GM18526 (cell line): ENCODE measurements around the gene PADI3.

Experiments
- POLR2A ChIP-seq: IDR thresholded peaks from 3 replicates; pipeline ENCODE4 v1.6.1; 2011; ENCODE audit not compliant: insufficient read length; ENCODE audit errors: extremely low read depth

The PADI3 gene

GRCh38 chr1:17274186-17275170, 25.6 kb downstream of the PADI3 start:
- no peak for TF ChIP-seq POLR2A

- no peak for TF ChIP-seq POLR2A
These were observed 27.7 kb downstream of the PADI3 start for GRCh38 chr1:17276568-17276967.

- no peak for TF ChIP-seq POLR2A
These were observed 28.7 kb downstream of the PADI3 start for GRCh38 chr1:17277511-17278159.

- TF ChIP-seq POLR2A, result no peak
These were observed 30.3 kb downstream of the PADI3 start for GRCh38 chr1:17278996-17279830.

- TF ChIP-seq POLR2A, result no peak
These were observed 31.5 kb downstream of the PADI3 start for GRCh38 chr1:17280436-17280835.

GRCh38 chr1:17280894-17281293, 32.0 kb downstream of the PADI3 start:
- no peak for TF ChIP-seq POLR2A

- no peak for TF ChIP-seq POLR2A
These were observed 32.9 kb downstream of the PADI3 start for GRCh38 chr1:17281775-17282181.

- no peak for TF ChIP-seq POLR2A
These were observed 33.9 kb downstream of the PADI3 start for GRCh38 chr1:17282836-17283235.

GRCh38 chr1:17286646-17287045, 37.7 kb downstream of the PADI3 start:
- TF ChIP-seq POLR2A, result no peak

- no peak for TF ChIP-seq POLR2A
These were observed 38.4 kb downstream of the PADI3 start for GRCh38 chr1:17287130-17287776.

- TF ChIP-seq POLR2A, result no peak
These were observed 40.8 kb downstream of the PADI3 start for GRCh38 chr1:17289721-17290120.

GRCh38 chr1:17290553-17290952, 41.7 kb downstream of the PADI3 start:
- no peak for TF ChIP-seq POLR2A

- no peak for TF ChIP-seq POLR2A
These were observed 43.6 kb downstream of the PADI3 start for GRCh38 chr1:17292299-17293160.

GRCh38 chr1:17293681-17294425, 45.0 kb downstream of the PADI3 start:
- TF ChIP-seq POLR2A, result no peak

GRCh38 chr1:17295292-17295691, 46.4 kb downstream of the PADI3 start:
- no peak for TF ChIP-seq POLR2A
